ENCODE results near the gene NAA80. TPM values are rescaled to one million over a fixed set of nuclear protein-coding genes. Genes with fewer than 3 reads are reported as not detected.

NAA80 gene
- total RNA-seq, 1 experiment from 2014 or later: 8.7 TPM

- ATAC-seq (no peak), DNase-seq (no peak)
- Histone ChIP-seq H3K9me2 (replicated peaks; ENCODE audit: low read length) (no peaks in the 10 kb centered on the region), H2AFZ (ENCODE audit: low read length) (no peak overlapping the region), H3K9me3 (ENCODE audit: low read length) (no peaks in the 10 kb centered on the region), H3K4me3 (ENCODE audit: low read length) (no peak overlapping the region; the same call in 1 of the 2 replicates), H3K27ac (ENCODE audit: low read length) (no peak overlapping the region), H3F3A (ENCODE audit: low read length, unreplicated experiment) (peaks cover 4% of the 10 kb centered on the region), H3K4me2 (ENCODE audit: low read length) (peak overlapping the region; percentile 100), H3K4me1 (ENCODE audit: insufficient read depth, low read length) (peaks cover 6% of the 10 kb centered on the region), H4K20me1 (ENCODE audit: low read length) (no peaks in the 10 kb centered on the region), H3K79me2 (ENCODE audit: low read length) (peaks cover 32% of the 10 kb centered on the region), H3K27me3 (ENCODE audit: low read length) (no peaks in the 10 kb centered on the region), H3K9ac (ENCODE audit: low read length) (no peak overlapping the region), H3K36me3 (ENCODE audit: low read depth, low read length) (peaks cover 35% of the 10 kb centered on the region)
- intact Hi-C loops (cut with micrococcal nuclease): no loop called here
- POLR2A ChIA-PET (ENCODE audit: unreplicated experiment): no interaction called here
- TF ChIP-seq CTCF (conservative IDR thresholded peaks at IDR 0.05; ENCODE audit: low read depth, low read length) (no peak), EZH2phosphoT487 (IDR thresholded peaks at IDR 0.05; ENCODE audit: borderline replicate concordance, low read length) (no peak), EZH2 (IDR thresholded peaks at IDR 0.05; ENCODE audit: low read length, unreplicated experiment) (no peak)
- no TSS peak for BruUV-seq (replicated peaks)
- CTCF ChIA-PET: no interaction called here
These were observed 9.0 kb downstream of the NAA80 start for GRCh38 chr3:50290161-50290641.

DNA sequence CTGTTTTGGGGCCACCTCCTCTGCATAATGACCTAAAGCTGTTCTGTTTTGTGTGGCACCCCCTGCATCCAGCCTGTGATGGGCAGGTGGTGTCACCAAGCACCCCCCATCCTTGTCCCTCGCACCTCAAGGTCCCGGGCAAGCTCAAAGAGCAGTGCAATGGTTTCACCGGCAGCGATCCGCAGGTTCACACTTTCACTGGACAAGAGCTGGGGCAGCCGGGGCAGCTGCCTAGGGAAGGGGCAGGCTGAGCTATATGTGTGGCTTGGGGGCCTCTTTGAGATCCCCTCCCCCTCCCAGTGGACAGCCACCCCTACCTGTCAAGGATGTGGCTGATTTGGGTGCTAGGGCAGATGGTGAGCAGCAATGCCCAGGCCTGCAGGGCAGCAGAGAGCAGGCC, 10.1 kb downstream of the NAA80 start:
- H3K9ac ChIP-seq (ENCODE audit: low read length): no peak overlapping the region

More for the DNA sequence above, 10.1 kb downstream of the NAA80 start:
- DNase-seq (no peak), ATAC-seq (no peak)
- Histone ChIP-seq H4K20me1 (ENCODE audit: low read length) (no peaks in the 10 kb centered on the region), H3K4me1 (ENCODE audit: insufficient read depth, low read length) (peaks cover 6% of the 10 kb centered on the region), H3K27me3 (ENCODE audit: low read length) (no peaks in the 10 kb centered on the region), H3K79me2 (ENCODE audit: low read length) (peaks cover 32% of the 10 kb centered on the region), H3K4me3 (ENCODE audit: low read length) (no peak overlapping the region), H3K4me2 (ENCODE audit: low read length) (no peak overlapping the region), H2AFZ (ENCODE audit: low read length) (no peak overlapping the region), H3K36me3 (ENCODE audit: low read depth, low read length) (peaks cover 35% of the 10 kb centered on the region), H3F3A (ENCODE audit: low read length, unreplicated experiment) (peaks cover 4% of the 10 kb centered on the region), H3K9me2 (replicated peaks; ENCODE audit: low read length) (no peaks in the 10 kb centered on the region), H3K9me3 (ENCODE audit: low read length) (no peaks in the 10 kb centered on the region), H3K27ac (ENCODE audit: low read length) (no peak overlapping the region)
- POLR2A ChIA-PET (ENCODE audit: unreplicated experiment): interaction anchor here (0.6 kb wide), 1 partner anchor 10 kb away, joined by 3 read pairs; no protein-coding TSS in a partner anchor
- TF ChIP-seq CTCF (conservative IDR thresholded peaks at IDR 0.05; ENCODE audit: low read depth, low read length): no peak
- no peak for TF ChIP-seq EZH2phosphoT487 (IDR thresholded peaks at IDR 0.05; ENCODE audit: borderline replicate concordance, low read length)
- no peak for TF ChIP-seq EZH2 (IDR thresholded peaks at IDR 0.05; ENCODE audit: low read length, unreplicated experiment)
- intact Hi-C loops (cut with micrococcal nuclease): no loop called here
- no TSS peak for BruUV-seq (replicated peaks)
- CTCF ChIA-PET: no interaction called here

Measured in PC-3 (cell line).